IgD-negative memory B cell (primary cell): ENCODE data around the gene GAPVD1. TPM values are rescaled to one million over a fixed set of nuclear protein-coding genes. Genes with fewer than 3 reads are reported as not detected.
A peak's percentile ranks its signal among the peaks of the same experiment; 100 is the strongest.

Experiments
- H3K27ac Mint-ChIP-seq, 3 donors: one replicate each; pipeline ENCODE4 v1.8.0; 2020 to 2022; ENCODE audit warnings: mild to moderate bottlenecking in 3 of 3, mixed read lengths in 3 of 3, moderate library complexity in 1 of 3
- H3K27me3 Mint-ChIP-seq: one replicate; pipeline ENCODE4 v1.8.0; 2021; ENCODE audit warnings: mixed read lengths
- H3K36me3 Mint-ChIP-seq: one replicate; pipeline ENCODE4 v1.8.0; 2020; ENCODE audit warnings: mild to moderate bottlenecking, mixed read lengths
- H3K4me1 Mint-ChIP-seq, 3 donors: one replicate each; pipeline ENCODE4 v1.8.0; 2020 to 2022; ENCODE audit warnings: mixed read lengths in 3 of 3, mild to moderate bottlenecking in 1 of 3
- H3K4me3 Mint-ChIP-seq, 4 donors: one replicate each; pipeline ENCODE4 v1.8.0; 2020 to 2022; ENCODE audit warnings: mild to moderate bottlenecking in 4 of 4, mixed read lengths in 4 of 4, moderate library complexity in 3 of 4
- H3K9me3 Mint-ChIP-seq, 3 donors: one replicate each; pipeline ENCODE4 v1.8.0; 2020 to 2021; ENCODE audit warnings: mixed read lengths in 3 of 3, mild to moderate bottlenecking in 1 of 3
- polyA plus RNA-seq: library from polyadenylated mRNA; unstranded; fragments of 300-500 nt; fragmentation: Illumina TruSeq; gene quantifications from one replicate; pipeline ENCODE4 v1.2.3, GENCODE V29; 2021

The GAPVD1 gene
- polyA plus RNA-seq, 1 donor from 2014 or later = 33.7 TPM

- H3K9me3 Mint-ChIP-seq = peaks cover 0 to 2% (median 2%) of the 10 kb centered on the region in 3 donors
- no peaks in the 10 kb centered on the region for H3K27me3 Mint-ChIP-seq
Measured at GRCh38 chr9:125317704-125318103, 56.1 kb downstream of the GAPVD1 start.

DNA sequence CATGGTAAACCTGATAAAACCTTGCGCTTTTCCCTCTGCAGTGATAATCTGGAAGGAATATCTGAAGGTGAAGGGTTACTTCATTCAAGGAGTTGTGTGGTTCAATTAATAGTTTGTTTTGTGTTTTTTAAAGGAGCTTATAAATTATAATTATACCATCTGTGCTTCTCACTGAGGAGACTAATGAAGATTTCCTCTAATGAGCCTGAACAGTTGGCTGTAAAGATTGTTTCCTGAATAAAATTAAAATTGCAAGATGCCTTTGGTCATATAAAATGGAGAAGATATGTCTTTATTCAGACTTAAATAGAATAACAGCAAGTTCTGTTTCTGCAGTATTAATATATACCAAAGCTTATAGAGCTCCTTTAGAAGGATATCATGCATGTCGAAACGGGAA is 59.9 kb downstream of the GAPVD1 start:
- Mint-ChIP-seq H3K9me3 (peaks cover 0 to 2% (median 2%) of the 10 kb centered on the region in 3 donors), H3K4me1 (no peaks in the 10 kb centered on the region), H3K27ac (no peak overlapping the region), H3K36me3 (peaks cover 20% of the 10 kb centered on the region), H3K27me3 (no peaks in the 10 kb centered on the region), H3K4me3 (no peak overlapping the region)

More at GRCh38 chr9:125317704-125318103, 56.1 kb downstream of the GAPVD1 start:
- H3K36me3 Mint-ChIP-seq = peaks cover 27% of the 10 kb centered on the region
- H3K4me3 Mint-ChIP-seq = no peak overlapping the region
- no peaks in the 10 kb centered on the region for H3K4me1 Mint-ChIP-seq
- no peak overlapping the region for H3K27ac Mint-ChIP-seq

GRCh38 chr9:125323615-125324014 is 62.0 kb downstream of the GAPVD1 start:
- Mint-ChIP-seq H3K4me3 (no peak overlapping the region), H3K36me3 (peaks cover 12% of the 10 kb centered on the region), H3K27ac (no peak overlapping the region), H3K4me1 (no peaks in the 10 kb centered on the region), H3K9me3 (no peaks in the 10 kb centered on the region), H3K27me3 (no peaks in the 10 kb centered on the region)

DNA sequence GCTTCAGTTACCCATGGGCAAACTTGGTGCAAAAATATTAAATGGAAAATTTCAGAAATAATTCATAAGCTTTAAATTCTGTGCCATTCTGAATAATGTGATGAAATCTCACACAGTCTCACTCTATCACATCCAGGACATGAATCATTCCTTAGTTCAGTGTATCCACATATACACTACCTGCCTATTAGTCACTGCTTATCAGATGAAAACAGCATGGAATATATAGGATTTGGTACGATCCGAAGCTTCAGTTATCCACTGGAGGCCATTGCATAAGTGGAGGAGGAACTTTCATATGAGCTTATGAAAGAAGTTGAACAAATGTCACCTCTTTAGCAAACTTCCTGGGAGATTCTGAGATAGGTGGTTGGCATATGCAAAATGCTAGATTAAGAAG is 64.2 kb downstream of the GAPVD1 start:
- Mint-ChIP-seq H3K36me3 (peaks cover 16% of the 10 kb centered on the region), H3K4me3 (no peak overlapping the region), H3K9me3 (no peaks in the 10 kb centered on the region), H3K4me1 (no peaks in the 10 kb centered on the region), H3K27ac (no peak overlapping the region), H3K27me3 (no peaks in the 10 kb centered on the region)

DNA sequence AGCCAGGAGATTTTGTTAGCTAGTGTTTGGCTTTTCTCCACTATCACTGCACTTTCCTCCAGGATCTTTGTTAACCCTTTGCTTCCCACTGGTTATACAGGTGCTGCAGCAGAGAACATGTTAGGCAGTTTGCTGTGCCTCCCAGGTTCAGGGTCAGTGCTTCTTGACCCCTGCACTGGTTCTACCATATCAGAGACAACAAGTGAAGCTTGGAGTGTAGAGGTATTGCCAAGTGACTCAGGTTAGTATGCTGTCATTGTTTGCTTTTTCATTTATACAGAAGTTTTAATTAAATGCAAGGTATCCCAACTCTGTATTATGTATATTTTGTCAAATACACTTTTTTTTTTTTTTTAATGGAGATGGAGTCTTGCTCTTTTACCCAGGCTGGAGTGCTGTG is 68.4 kb downstream of the GAPVD1 start:
- H3K4me3 Mint-ChIP-seq = no peak overlapping the region
- no peak overlapping the region for H3K27ac Mint-ChIP-seq
- H3K4me1 Mint-ChIP-seq = peaks cover 0 to 2% (median 0%) of the 10 kb centered on the region in 3 donors
- no peaks in the 10 kb centered on the region for H3K9me3 Mint-ChIP-seq
- H3K27me3 Mint-ChIP-seq = no peaks in the 10 kb centered on the region
- peaks cover 11% of the 10 kb centered on the region for H3K36me3 Mint-ChIP-seq

DNA sequence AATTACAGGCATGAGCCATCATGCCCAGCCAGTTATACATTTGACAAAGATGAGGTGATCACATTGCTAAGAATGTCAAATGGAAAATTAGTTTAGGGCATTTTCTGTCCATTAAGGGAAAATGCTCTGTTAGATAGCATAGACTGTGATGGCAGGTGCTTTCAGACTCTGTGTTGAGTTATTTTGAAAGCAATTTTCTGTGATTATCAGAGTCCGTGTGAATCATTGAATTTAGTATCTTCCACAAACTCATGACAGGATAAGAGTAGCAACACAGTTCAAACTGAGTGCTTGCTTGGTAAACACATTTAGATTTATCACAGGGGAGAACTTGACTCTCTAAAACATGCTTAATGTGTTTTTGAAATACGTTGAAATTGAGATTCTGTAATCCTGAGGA is 69.0 kb downstream of the GAPVD1 start:
- peaks cover 0 to 2% (median 0%) of the 10 kb centered on the region in 3 donors for H3K4me1 Mint-ChIP-seq
- H3K9me3 Mint-ChIP-seq = no peaks in the 10 kb centered on the region
- H3K4me3 Mint-ChIP-seq = no peak overlapping the region
- H3K36me3 Mint-ChIP-seq = peaks cover 11% of the 10 kb centered on the region
- H3K27ac Mint-ChIP-seq = no peak overlapping the region
- H3K27me3 Mint-ChIP-seq = no peaks in the 10 kb centered on the region

DNA sequence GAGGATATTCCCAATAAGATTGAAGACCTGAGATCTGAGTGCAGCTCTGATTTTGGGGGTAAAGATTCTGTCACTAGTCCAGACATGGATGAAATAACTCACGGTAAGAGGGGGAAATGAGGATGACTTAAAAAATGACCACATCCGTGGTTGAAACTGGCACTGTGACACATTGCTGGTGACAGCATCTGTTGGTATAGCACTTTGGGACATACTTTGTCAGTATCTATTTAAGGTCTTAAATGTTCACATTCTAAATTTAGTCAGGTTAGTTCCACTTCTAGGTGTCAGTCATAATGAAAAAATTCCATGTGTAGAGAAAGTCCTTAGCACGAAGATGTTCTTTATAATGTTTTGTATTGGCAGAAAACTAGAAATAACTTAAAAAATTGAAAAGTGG is 70.9 kb downstream of the GAPVD1 start:
- H3K4me3 Mint-ChIP-seq = no peak overlapping the region
- H3K27me3 Mint-ChIP-seq = no peaks in the 10 kb centered on the region
- peaks cover 16% of the 10 kb centered on the region for H3K36me3 Mint-ChIP-seq
- peaks cover 0 to 2% (median 0%) of the 10 kb centered on the region in 3 donors for H3K4me1 Mint-ChIP-seq
- H3K9me3 Mint-ChIP-seq = no peaks in the 10 kb centered on the region
- H3K27ac Mint-ChIP-seq = peak overlapping the region in 1 of 3 donors; percentile 13

- Mint-ChIP-seq H3K4me3 (no peak overlapping the region), H3K27ac (no peak overlapping the region), H3K9me3 (no peaks in the 10 kb centered on the region), H3K4me1 (peaks cover 0 to 2% (median 0%) of the 10 kb centered on the region in 3 donors), H3K36me3 (peaks cover 11% of the 10 kb centered on the region), H3K27me3 (no peaks in the 10 kb centered on the region)
Measured at GRCh38 chr9:125337236-125337635, 75.6 kb downstream of the GAPVD1 start.

DNA sequence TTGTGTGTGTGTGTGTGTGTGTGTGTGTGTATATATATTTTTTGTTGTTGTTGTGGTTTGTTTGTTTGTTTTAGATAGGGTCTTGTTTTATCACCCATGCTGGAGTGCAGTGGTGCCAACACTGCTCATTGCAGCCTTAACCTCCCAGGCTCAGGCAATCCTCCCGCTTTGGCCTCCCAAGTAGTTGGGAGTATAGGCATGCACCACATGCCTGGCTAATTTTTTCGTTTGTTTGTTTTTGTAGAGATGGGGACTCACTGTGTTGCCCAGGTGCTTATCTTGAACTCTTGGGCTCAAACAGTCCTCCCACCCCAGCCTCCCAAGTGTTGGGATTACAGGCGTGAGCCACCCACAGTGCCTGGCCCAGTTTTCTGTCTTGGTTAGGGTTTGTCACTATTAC is 77.3 kb downstream of the GAPVD1 start:
- Mint-ChIP-seq H3K4me3 (no peak overlapping the region), H3K27me3 (no peaks in the 10 kb centered on the region), H3K27ac (no peak overlapping the region), H3K9me3 (no peaks in the 10 kb centered on the region), H3K36me3 (peaks cover 10% of the 10 kb centered on the region), H3K4me1 (no peaks in the 10 kb centered on the region)

- H3K9me3 Mint-ChIP-seq = no peaks in the 10 kb centered on the region
- H3K36me3 Mint-ChIP-seq = peaks cover 10% of the 10 kb centered on the region
- no peaks in the 10 kb centered on the region for H3K4me1 Mint-ChIP-seq
- no peak overlapping the region for H3K4me3 Mint-ChIP-seq
- no peaks in the 10 kb centered on the region for H3K27me3 Mint-ChIP-seq
- H3K27ac Mint-ChIP-seq = no peak overlapping the region
Measured at GRCh38 chr9:125341566-125341965, 79.9 kb downstream of the GAPVD1 start.

DNA sequence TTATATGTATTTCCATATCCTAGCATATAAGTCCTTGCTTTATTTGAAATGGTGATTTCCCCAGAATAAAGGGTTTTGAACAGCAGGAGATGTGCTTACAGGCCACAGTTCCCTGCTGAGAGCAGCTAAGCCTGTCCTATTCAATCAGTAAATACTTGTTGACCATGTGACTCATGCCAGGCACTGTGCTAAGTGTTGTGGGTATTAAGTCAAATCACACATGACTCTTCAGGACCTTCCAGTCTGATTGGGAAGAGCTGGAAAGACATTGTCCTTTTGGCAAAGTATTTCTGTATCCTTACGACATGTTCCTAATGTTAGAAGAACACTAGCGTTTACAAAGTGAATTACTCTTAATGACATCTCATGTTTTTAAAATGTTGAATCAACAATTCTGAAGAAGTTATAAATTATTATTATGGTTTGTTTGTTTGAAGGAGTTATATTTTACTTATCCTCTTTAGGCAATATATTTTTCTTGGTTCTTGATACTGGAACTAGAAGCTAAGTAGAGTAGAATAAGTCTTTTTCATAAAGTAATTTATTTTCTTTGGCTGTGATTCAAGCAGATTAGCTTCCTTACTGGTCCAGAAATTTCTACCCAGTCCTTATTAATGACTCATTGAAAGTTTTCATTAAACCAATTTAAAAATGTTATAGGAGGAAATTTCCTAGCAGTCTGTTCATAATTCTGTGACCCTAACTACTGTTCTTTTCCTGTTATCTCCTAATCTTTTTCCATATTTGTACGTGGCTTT is 82.1 kb downstream of the GAPVD1 start:
- H3K4me1 Mint-ChIP-seq = no peaks in the 10 kb centered on the region
- no peaks in the 10 kb centered on the region for H3K27me3 Mint-ChIP-seq
- H3K9me3 Mint-ChIP-seq = no peaks in the 10 kb centered on the region
- no peak overlapping the region for H3K4me3 Mint-ChIP-seq
- no peak overlapping the region for H3K27ac Mint-ChIP-seq
- peaks cover 7% of the 10 kb centered on the region for H3K36me3 Mint-ChIP-seq

GRCh38 chr9:125346080-125346732 is 84.6 kb downstream of the GAPVD1 start:
- Mint-ChIP-seq H3K4me1 (no peaks in the 10 kb centered on the region), H3K9me3 (no peaks in the 10 kb centered on the region), H3K27me3 (no peaks in the 10 kb centered on the region), H3K27ac (peak overlapping the region in 1 of 3 donors; percentile 53), H3K36me3 (peaks cover 20% of the 10 kb centered on the region), H3K4me3 (peak overlapping the region in 1 of 4 donors; percentile 30)

GRCh38 chr9:125355601-125356000 is 94.0 kb downstream of the GAPVD1 start:
- peaks cover 13% of the 10 kb centered on the region for H3K36me3 Mint-ChIP-seq
- H3K4me3 Mint-ChIP-seq = no peak overlapping the region
- H3K27me3 Mint-ChIP-seq = no peaks in the 10 kb centered on the region
- no peaks in the 10 kb centered on the region for H3K4me1 Mint-ChIP-seq
- H3K9me3 Mint-ChIP-seq = no peaks in the 10 kb centered on the region
- H3K27ac Mint-ChIP-seq = no peak overlapping the region

DNA sequence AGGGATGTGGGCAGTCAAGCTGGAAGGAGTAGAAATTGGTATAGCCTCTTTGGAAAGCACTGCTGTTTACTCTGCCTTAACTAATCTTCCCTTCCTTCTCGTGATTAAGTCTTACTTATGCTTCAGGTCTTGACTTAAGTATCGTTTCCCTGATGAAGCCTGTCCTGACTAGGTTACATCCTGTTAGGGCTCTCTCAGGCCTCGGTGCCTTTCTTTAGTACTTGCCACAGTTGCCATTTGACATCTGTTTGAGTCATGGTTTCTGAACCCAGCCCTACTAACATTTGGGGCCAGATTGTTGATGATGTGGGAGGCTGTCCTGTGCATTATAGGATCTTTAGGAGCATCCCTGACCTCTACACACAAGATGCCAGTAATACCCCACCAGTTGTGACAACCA is 94.4 kb downstream of the GAPVD1 start:
- peaks cover 10% of the 10 kb centered on the region for H3K36me3 Mint-ChIP-seq
- peak overlapping the region in 1 of 3 donors; percentile 39 for H3K27ac Mint-ChIP-seq
- H3K9me3 Mint-ChIP-seq = no peaks in the 10 kb centered on the region
- no peaks in the 10 kb centered on the region for H3K4me1 Mint-ChIP-seq
- H3K27me3 Mint-ChIP-seq = no peaks in the 10 kb centered on the region
- H3K4me3 Mint-ChIP-seq = no peak overlapping the region

GRCh38 chr9:125359011-125359410 is 97.4 kb downstream of the GAPVD1 start:
- Mint-ChIP-seq H3K27ac (no peak overlapping the region), H3K4me3 (no peak overlapping the region), H3K4me1 (no peaks in the 10 kb centered on the region), H3K27me3 (no peaks in the 10 kb centered on the region), H3K36me3 (no peaks in the 10 kb centered on the region), H3K9me3 (no peaks in the 10 kb centered on the region)

DNA sequence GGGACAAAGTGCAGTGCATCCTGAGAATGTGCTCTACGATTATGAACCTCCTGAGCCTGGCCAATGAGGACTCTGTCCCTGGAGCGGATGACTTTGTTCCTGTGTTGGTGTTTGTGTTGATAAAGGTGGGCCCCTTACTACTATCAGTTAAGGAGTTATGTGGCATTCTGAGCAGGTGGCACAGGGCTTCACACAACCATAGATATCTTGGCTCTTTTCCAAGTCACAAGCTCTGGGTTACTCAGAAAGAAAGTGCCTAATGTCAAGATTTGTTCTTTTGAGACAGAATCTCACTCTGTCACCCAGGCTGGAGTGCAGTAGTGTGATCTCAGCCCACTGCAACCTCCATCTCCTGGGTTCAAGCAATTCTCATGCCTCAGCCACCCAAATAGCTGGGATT is 99.0 kb downstream of the GAPVD1 start:
- Mint-ChIP-seq H3K36me3 (no peaks in the 10 kb centered on the region), H3K27ac (no peak overlapping the region), H3K4me1 (no peaks in the 10 kb centered on the region), H3K9me3 (no peaks in the 10 kb centered on the region), H3K4me3 (no peak overlapping the region), H3K27me3 (no peaks in the 10 kb centered on the region)
